Measurements from ENCODE around the gene BBS9. TPM values are rescaled to one million over a fixed set of nuclear protein-coding genes. Genes with fewer than 3 reads are reported as not detected.

BBS9 gene
- total and polyA plus RNA-seq, 2 experiments from 2014 or later: 27.2 to 66.1 TPM

- TF ChIP-seq REST (IDR thresholded peaks at IDR 0.05; ENCODE audit: unreplicated experiment) (no peak), ETS1 (IDR thresholded peaks at IDR 0.05) (no peak)
Observed at GRCh38 chr7:33466203-33466602, 336.8 kb downstream of the BBS9 start (continued).

GRCh38 chr7:33471636-33472242 lies 342.4 kb downstream of the BBS9 start:
- Histone ChIP-seq H4K20me1 (replicated peaks; ENCODE audit: insufficient read depth) (no peaks in the 10 kb centered on the region; the same call in 1 of the 2 replicates), H3K4me3 (no peak overlapping the region), H3K9me2 (ENCODE audit: insufficient read depth) (peaks cover 4% of the 10 kb centered on the region; the same call in 1 of the 2 replicates), H3K27me3 (ENCODE audit: insufficient read depth) (no peaks in the 10 kb centered on the region), H3K36me3 (ENCODE audit: insufficient read depth) (no peaks in the 10 kb centered on the region), H3F3A (replicated peaks; ENCODE audit: low read depth) (no peaks in the 10 kb centered on the region), H3K79me2 (replicated peaks; ENCODE audit: insufficient read depth) (no peaks in the 10 kb centered on the region), H3K4me1 (ENCODE audit: insufficient read depth) (no peaks in the 10 kb centered on the region; the same call in 1 of the 2 replicates), H3K4me2 (no peak overlapping the region), H3K27ac (ENCODE audit: low read depth) (no peak overlapping the region), H2AFZ (no peak overlapping the region)
- no peaks in the 10 kb centered on the region; the same call in 2 of the 3 replicates for H3K9me3 Mint-ChIP-seq
- DNase-seq (ENCODE audit: low spot score) (no peak), ATAC-seq (no peak)
- H3K36me3 Mint-ChIP-seq (ENCODE audit: low read depth): no peaks in the 10 kb centered on the region
- peaks cover 5% of the 10 kb centered on the region for H3K4me1 Mint-ChIP-seq
- H3K27me3 Mint-ChIP-seq (ENCODE audit: insufficient read depth, low read depth, poor library complexity): no peaks in the 10 kb centered on the region
- H3K27ac Mint-ChIP-seq: no peak overlapping the region
- no peak overlapping the region for H3K4me3 Mint-ChIP-seq
- no peak for TF ChIP-seq CTCF (conservative IDR thresholded peaks at IDR 0.05; ENCODE audit: low read depth in 2 of 2)
- TF ChIP-seq ZNF462 (CRISPR knock-in tag; IDR thresholded peaks at IDR 0.05): no peak
- no peak for TF ChIP-seq NANOG (IDR thresholded peaks at IDR 0.05; ENCODE audit: borderline replicate concordance)
- TF ChIP-seq EZH2phosphoT487 (IDR thresholded peaks at IDR 0.05; ENCODE audit: unreplicated experiment): no peak
- no peak for TF ChIP-seq ZNF114 (CRISPR knock-in tag; IDR thresholded peaks at IDR 0.05)
- no peak for TF ChIP-seq REST (IDR thresholded peaks at IDR 0.05; ENCODE audit: unreplicated experiment)

All from GM23338 (cell line).